HCT116 (cell line): ENCODE results near the gene PMEPA1. TPM values are rescaled to one million over a fixed set of nuclear protein-coding genes. Genes with fewer than 3 reads are reported as not detected.

Source experiments
- ATAC-seq: fragments of 200-7000 bp; cut with Tn5 transposase; 2 replicates; pipeline ENCODE4 v1.9.1; 2020; ENCODE audit warnings: mild to moderate bottlenecking, moderate library complexity
- BruUV-seq: library from RNA; stranded (reverse); fragments of 400-500 nt; replicated peaks from 2 replicates; lab custom pipeline; 2021; lab: Mats Ljungman, UMichigan
- CTCF ChIA-PET: fragments of 300-600 bp; sonication (Branson Sonifier 250); formaldehyde crosslinking; loops from one replicate; lab custom pipeline; 2021; ENCODE audit warnings: antibody characterized with exemption; lab: Charles Lee
- POLR2A ChIA-PET: fragments of 300-600, 350-600 bp; sonication (Branson Sonifier 250); formaldehyde crosslinking; loops from one replicate; lab custom pipeline; 2021; ENCODE audit warnings: antibody characterized with exemption; lab: Charles Lee
- RAD21 ChIA-PET, 2 experiments: fragments of 300-600 bp; sonication (Branson Sonifier 250); formaldehyde crosslinking; loops; one replicate each; lab custom pipeline; 2023; ENCODE audit warnings: low total read pairs in 2 of 2; ENCODE audit not compliant: uncharacterized antibody in 2 of 2, unreplicated experiment in 2 of 2, low non-redundant PET in 1 of 2; lab: Charles Lee
- DNase-seq: peaks from one replicate; pipeline ENCODE4 v3.0.0-alpha.2; 2010; ENCODE audit warnings: low read depth, low spot score
- H2AFZ ChIP-seq: fragments of 200-600 bp; shearing (Covaris generic), sonication (generic); 2 replicates; pipeline ENCODE4 v1.6.1; 2017; ENCODE audit warnings: low read depth, mixed run types, mixed read lengths, antibody characterized with exemption, low read length; ENCODE audit not compliant: poor library complexity, severe bottlenecking
- H3K27ac ChIP-seq: 2 replicates; pipeline ENCODE4 v1.5.1; 2012; ENCODE audit warnings: low read depth, low read length
- H3K27me3 ChIP-seq: fragments of 200-600 bp; sonication (generic); 2 replicates; pipeline ENCODE4 v1.6.1; 2016; ENCODE audit warnings: mixed run types, low read length, mixed read lengths; ENCODE audit not compliant: insufficient read depth
- H3K36me3 ChIP-seq, 2 experiments: fragments of 200-500 bp in 1 of 2; fragments of 200-600 bp in 1 of 2; sonication (Bioruptor generic) in 1 of 2; sonication (generic) in 1 of 2; 2 replicates each; pipeline versions ENCODE4 v1.5.1 to v1.6.1; 2014 to 2016; ENCODE audit warnings: low read length in 2 of 2, inconsistent platforms in 1 of 2, mixed read lengths in 1 of 2, mixed run types in 1 of 2; ENCODE audit not compliant: insufficient read depth in 2 of 2, control insufficient read depth in 1 of 2
- H3K4me1 ChIP-seq, 2 experiments: fragments of 200-600 bp in 1 of 2; sonication (generic) in 1 of 2; 2 replicates each; pipeline versions ENCODE4 v1.5.1 to v1.6.1; 2012 to 2017; ENCODE audit warnings: low read length in 2 of 2, inconsistent platforms in 1 of 2, mild to moderate bottlenecking in 1 of 2, mixed read lengths in 1 of 2, mixed run types in 1 of 2, moderate library complexity in 1 of 2; ENCODE audit not compliant: insufficient read depth in 2 of 2, control insufficient read depth in 1 of 2
- H3K4me2 ChIP-seq: fragments of 200-600 bp; sonication (generic); 2 replicates; pipeline ENCODE4 v1.6.1; 2017; ENCODE audit warnings: mixed run types, low read length, mixed read lengths
- H3K4me3 ChIP-seq, 2 experiments: fragments of 200-600 bp in 1 of 2; sonication (generic) in 1 of 2; replicated peaks in 1 of 2; 2 replicates each; pipeline ENCODE4 v1.5.1; 2011 to 2016; ENCODE audit warnings: low read length in 2 of 2, control low read depth in 1 of 2, low read depth in 1 of 2, mild to moderate bottlenecking in 1 of 2, mixed read lengths in 1 of 2, mixed run types in 1 of 2
- H3K79me2 ChIP-seq: fragments of 200-600 bp; sonication (generic); 2 replicates; pipeline ENCODE4 v1.6.1; 2017; ENCODE audit warnings: mild to moderate bottlenecking, mixed run types, low read length, moderate library complexity, mixed read lengths; ENCODE audit not compliant: insufficient read depth
- H3K9ac ChIP-seq: fragments of 200-600 bp; sonication (generic); 2 replicates; pipeline ENCODE4 v1.6.1; 2016; ENCODE audit warnings: low read length, mixed read lengths
- H3K9me2 ChIP-seq: fragments of 200-600 bp; sonication (generic), shearing (Covaris generic); 2 replicates; pipeline ENCODE4 v1.6.1; 2017; ENCODE audit warnings: mixed run types, mild to moderate bottlenecking, moderate library complexity; ENCODE audit not compliant: insufficient read depth
- H3K9me3 ChIP-seq, 2 experiments: fragments of 200-500 bp in 1 of 2; fragments of 200-600 bp in 1 of 2; sonication (Bioruptor generic) in 1 of 2; sonication (generic) in 1 of 2; 2 replicates each; pipeline ENCODE4 v1.6.1; 2014 to 2017; ENCODE audit warnings: low read length in 2 of 2, mixed read lengths in 2 of 2, inconsistent platforms in 1 of 2, low read depth in 1 of 2, mild to moderate bottlenecking in 1 of 2, mixed run types in 1 of 2, moderate library complexity in 1 of 2; ENCODE audit not compliant: control insufficient read depth in 1 of 2, insufficient read depth in 1 of 2
- H4K20me1 ChIP-seq: fragments of 200-600 bp; sonication (generic), shearing (Covaris generic); 2 replicates; pipeline ENCODE4 v1.6.1; 2017; ENCODE audit warnings: mixed run types, mild to moderate bottlenecking, moderate library complexity; ENCODE audit not compliant: insufficient read depth
- CBX3 ChIP-seq: IDR thresholded peaks from 2 replicates; pipeline ENCODE4 v1.6.1; 2012; ENCODE audit warnings: low read depth
- CEBPB ChIP-seq: IDR thresholded peaks from 2 replicates; pipeline ENCODE4 v1.6.1; 2012; ENCODE audit warnings: low read depth
- CTCF ChIP-seq, 3 experiments: fragments of 200-600 bp in 1 of 3; sonication (generic) in 1 of 3; IDR thresholded peaks in 2 of 3; conservative IDR thresholded peaks in 1 of 3; 2 replicates each; pipeline ENCODE4 v1.5.1; 2012 to 2017; ENCODE audit warnings: low read depth in 2 of 3, low read length in 2 of 3, antibody characterized with exemption in 1 of 3, borderline replicate concordance in 1 of 3, control low read depth in 1 of 3, mild to moderate bottlenecking in 1 of 3, mixed read lengths in 1 of 3, mixed run types in 1 of 3, moderate library complexity in 1 of 3; ENCODE audit not compliant: insufficient read depth in 1 of 3
- EGR1 ChIP-seq: IDR thresholded peaks from 2 replicates; pipeline ENCODE4 v1.6.1; 2012; ENCODE audit warnings: low read depth
- ELF1 ChIP-seq: IDR thresholded peaks from 2 replicates; pipeline ENCODE4 v1.6.1; 2012; ENCODE audit warnings: low read depth, borderline replicate concordance
- JUND ChIP-seq: IDR thresholded peaks from 2 replicates; pipeline ENCODE4 v1.6.1; 2012
- POLR2AphosphoS5 ChIP-seq: IDR thresholded peaks from 2 replicates; pipeline ENCODE4 v1.6.1; 2011; ENCODE audit warnings: mild to moderate bottlenecking, low read depth, low read length, moderate library complexity
- SIN3A ChIP-seq: IDR thresholded peaks from 2 replicates; pipeline ENCODE4 v1.6.1; 2012; ENCODE audit warnings: low read depth
- SP1 ChIP-seq: IDR thresholded peaks from 2 replicates; pipeline ENCODE4 v1.6.1; 2012; ENCODE audit warnings: low read depth
- YY1 ChIP-seq: IDR thresholded peaks from 2 replicates; pipeline ENCODE4 v1.6.1; 2011; ENCODE audit warnings: low read length, low read depth, moderate library complexity, mild to moderate bottlenecking; ENCODE audit not compliant: insufficient replicate concordance; ENCODE audit errors: extremely low read depth
- ZBTB33 ChIP-seq: IDR thresholded peaks from 2 replicates; pipeline ENCODE4 v1.6.1; 2011; ENCODE audit warnings: mild to moderate bottlenecking, low read length, moderate library complexity; ENCODE audit not compliant: insufficient replicate concordance; ENCODE audit errors: extremely low read depth
- ZFX ChIP-seq: fragments of 450-650 bp; IDR thresholded peaks from 2 replicates; pipeline ENCODE4 v1.6.1; 2017
- ZNF274 ChIP-seq: fragments of 200-500 bp; sonication (Bioruptor generic); IDR thresholded peaks from 2 replicates; pipeline ENCODE4 v1.6.1; 2014; ENCODE audit warnings: mild to moderate bottlenecking, low read depth, low read length, inconsistent platforms
- intact Hi-C: fragments of 100-400 bp; cut with micrococcal nuclease; formaldehyde crosslinking; loops from 2 replicates; pipeline ENCODE4 v1.10.0; 2022
- total RNA-seq: library from RNA; stranded (reverse); gene quantifications from one replicate; pipeline ENCODE4 v1.2.1, GENCODE V29; 2021; ENCODE audit not compliant: unreplicated experiment
- TF ChIP-seq, protein P1 (sequence below): IDR thresholded peaks from 2 replicates; pipeline ENCODE4 v1.6.1; 2012

The PMEPA1 gene
- total RNA-seq, 1 experiment from 2014 or later: 0.64 TPM

- no peaks in the 10 kb centered on the region for H3K9me3 ChIP-seq
- peak overlapping the region; percentile 56 for H3K4me2 ChIP-seq
- intact Hi-C loops: no loop called here
- H3K4me3 ChIP-seq: peak overlapping the region in 1 of 2 experiments; percentile 12; a peak in 2 of 4 replicates
- DNase-seq (peak; percentile 96), ATAC-seq (peak; percentile 99)
- TF ChIP-seq SP1: peak; percentile 94
- TF ChIP-seq CBX3: no peak
- TF ChIP-seq ZNF274: no peak
- TF ChIP-seq, protein P1, sequence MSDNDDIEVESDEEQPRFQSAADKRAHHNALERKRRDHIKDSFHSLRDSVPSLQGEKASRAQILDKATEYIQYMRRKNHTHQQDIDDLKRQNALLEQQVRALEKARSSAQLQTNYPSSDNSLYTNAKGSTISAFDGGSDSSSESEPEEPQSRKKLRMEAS: peak; percentile 95
- TF ChIP-seq EGR1: peak; percentile 79
- no peak for TF ChIP-seq POLR2AphosphoS5
- no peaks in the 10 kb centered on the region for H3K79me2 ChIP-seq
- peaks cover 60% of the 10 kb centered on the region for H3K27me3 ChIP-seq
- no peaks in the 10 kb centered on the region for H4K20me1 ChIP-seq
- H3K27ac ChIP-seq: no peak overlapping the region
- H3K9ac ChIP-seq: no peak overlapping the region
- ChIA-PET POLR2A (no interaction called here), RAD21 (no interaction called here), CTCF (interaction anchor here (0.6 kb wide), 1 partner anchor 461 kb away, joined by 3 read pairs; no protein-coding TSS in a partner anchor)
- no peaks in the 10 kb centered on the region for H3K9me2 ChIP-seq
- peak overlapping the region; percentile 46 for H2AFZ ChIP-seq
- no TSS peak for BruUV-seq
- no peaks in the 10 kb centered on the region for H3K36me3 ChIP-seq
- H3K4me1 ChIP-seq: peaks cover 11 to 25% of the 10 kb centered on the region in 2 experiments; a peak in 3 of 4 replicates
These were observed 8.7 kb upstream of the PMEPA1 start for GRCh38 chr20:57718490-57719009.

DNA sequence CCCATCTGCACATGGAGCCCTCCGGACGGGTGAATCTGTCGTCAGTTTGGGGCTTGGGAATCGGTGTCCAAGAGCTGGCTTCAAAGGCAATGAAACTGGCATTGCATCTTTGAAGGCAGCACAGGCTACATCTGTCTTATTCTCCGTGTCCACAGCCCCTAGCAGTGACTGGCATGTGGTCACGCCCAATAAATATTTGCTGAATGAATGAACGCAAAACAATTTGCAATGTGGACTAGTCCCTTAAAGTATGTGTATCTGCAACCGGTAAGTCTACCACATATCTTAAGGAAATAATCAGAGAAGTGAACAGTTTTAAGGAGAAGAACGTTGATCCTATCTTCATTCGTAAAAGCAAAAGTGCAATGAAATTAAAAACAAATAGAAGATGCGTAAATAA is 8.0 kb upstream of the PMEPA1 start:
- Histone ChIP-seq H3K4me2 (peak overlapping the region; percentile 38), H3K4me1 (peaks cover 11 to 25% of the 10 kb centered on the region in 2 experiments; a peak in 3 of 4 replicates)
- POLR2A ChIA-PET: no interaction called here

More for the DNA sequence above, 8.0 kb upstream of the PMEPA1 start:
- intact Hi-C loops: no loop called here
- ChIA-PET CTCF (interaction anchor here (0.6 kb wide), 1 partner anchor 462 kb away, joined by 3 read pairs; no protein-coding TSS in a partner anchor), RAD21 (no interaction called here)
- no peaks in the 10 kb centered on the region for H3K79me2 ChIP-seq
- ATAC-seq: no peak
- H3K36me3 ChIP-seq: no peaks in the 10 kb centered on the region
- no peaks in the 10 kb centered on the region for H3K9me2 ChIP-seq
- no peak overlapping the region for H3K4me3 ChIP-seq
- DNase-seq: no peak
- no peak overlapping the region for H3K9ac ChIP-seq
- H2AFZ ChIP-seq: peak overlapping the region; percentile 82
- no peak for TF ChIP-seq JUND
- no peak for TF ChIP-seq CTCF (IDR thresholded peaks at IDR 0.05 in 2 of 3, conservative IDR thresholded peaks at IDR 0.05 in 1 of 3; ENCODE audit: borderline replicate concordance in 1 of 3, insufficient read depth in 1 of 3, low read depth in 2 of 3, low read length in 2 of 3)
- no peak for TF ChIP-seq ZFX
- no peak for TF ChIP-seq ELF1
- TF ChIP-seq, protein P1: no peak
- no peak for TF ChIP-seq ZBTB33
- no peak for TF ChIP-seq CEBPB
- TF ChIP-seq SIN3A: no peak
- no peak for TF ChIP-seq YY1
- TF ChIP-seq ZNF274: no peak
- TF ChIP-seq, all 23 proteins: peak for 0
- no TSS peak for BruUV-seq
- Histone ChIP-seq H3K27ac (no peak overlapping the region), H4K20me1 (no peaks in the 10 kb centered on the region), H3K9me3 (no peaks in the 10 kb centered on the region), H3K27me3 (peaks cover 60% of the 10 kb centered on the region)
